ENCODE results near the gene GSTA2.
"Not testable (repeated sequence)": the region's sequence is repeated elsewhere in the genome, so short reads cannot be mapped to it uniquely, and the experiment has no call there.

The GSTA2 gene

DNA sequence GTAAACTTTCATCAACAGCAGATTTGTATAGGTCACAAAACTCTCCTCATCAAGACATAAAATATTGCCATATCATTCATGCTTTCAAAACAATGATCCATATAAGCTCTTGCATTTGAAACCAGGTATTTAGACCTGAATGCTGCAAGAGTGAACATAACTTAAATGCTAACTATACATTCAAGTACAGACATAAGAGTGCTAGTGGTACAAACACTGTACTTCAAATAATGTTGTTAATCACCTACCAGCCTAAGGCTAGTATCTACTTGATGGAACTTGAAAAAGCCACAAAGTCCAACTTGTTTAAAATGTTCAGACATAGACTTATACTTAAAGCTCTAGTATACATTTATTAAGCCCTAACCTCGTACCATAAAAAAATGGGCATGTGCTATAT, 16.0 kb upstream of the GSTA2 start:
- Histone ChIP-seq H3K36me3 (replicated peaks) (no peaks in the 10 kb centered on the region), H3K4me3 (ENCODE audit: low read depth, low read length) (no peak overlapping the region), H3K27me3 (replicated peaks) (no peaks in the 10 kb centered on the region), H3K27ac (no peak overlapping the region)
- DNase-seq, result no peak
- in situ Hi-C loops (cut with HindIII; ENCODE audit: low pct_ligation_motif_present, low sequenced_read_pairs), result no loop called here
- TF ChIP-seq, protein P1, sequence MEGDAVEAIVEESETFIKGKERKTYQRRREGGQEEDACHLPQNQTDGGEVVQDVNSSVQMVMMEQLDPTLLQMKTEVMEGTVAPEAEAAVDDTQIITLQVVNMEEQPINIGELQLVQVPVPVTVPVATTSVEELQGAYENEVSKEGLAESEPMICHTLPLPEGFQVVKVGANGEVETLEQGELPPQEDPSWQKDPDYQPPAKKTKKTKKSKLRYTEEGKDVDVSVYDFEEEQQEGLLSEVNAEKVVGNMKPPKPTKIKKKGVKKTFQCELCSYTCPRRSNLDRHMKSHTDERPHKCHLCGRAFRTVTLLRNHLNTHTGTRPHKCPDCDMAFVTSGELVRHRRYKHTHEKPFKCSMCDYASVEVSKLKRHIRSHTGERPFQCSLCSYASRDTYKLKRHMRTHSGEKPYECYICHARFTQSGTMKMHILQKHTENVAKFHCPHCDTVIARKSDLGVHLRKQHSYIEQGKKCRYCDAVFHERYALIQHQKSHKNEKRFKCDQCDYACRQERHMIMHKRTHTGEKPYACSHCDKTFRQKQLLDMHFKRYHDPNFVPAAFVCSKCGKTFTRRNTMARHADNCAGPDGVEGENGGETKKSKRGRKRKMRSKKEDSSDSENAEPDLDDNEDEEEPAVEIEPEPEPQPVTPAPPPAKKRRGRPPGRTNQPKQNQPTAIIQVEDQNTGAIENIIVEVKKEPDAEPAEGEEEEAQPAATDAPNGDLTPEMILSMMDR (IDR thresholded peaks at IDR 0.05; ENCODE audit: low read depth, low read length, missing control alignments), result no peak

DNA sequence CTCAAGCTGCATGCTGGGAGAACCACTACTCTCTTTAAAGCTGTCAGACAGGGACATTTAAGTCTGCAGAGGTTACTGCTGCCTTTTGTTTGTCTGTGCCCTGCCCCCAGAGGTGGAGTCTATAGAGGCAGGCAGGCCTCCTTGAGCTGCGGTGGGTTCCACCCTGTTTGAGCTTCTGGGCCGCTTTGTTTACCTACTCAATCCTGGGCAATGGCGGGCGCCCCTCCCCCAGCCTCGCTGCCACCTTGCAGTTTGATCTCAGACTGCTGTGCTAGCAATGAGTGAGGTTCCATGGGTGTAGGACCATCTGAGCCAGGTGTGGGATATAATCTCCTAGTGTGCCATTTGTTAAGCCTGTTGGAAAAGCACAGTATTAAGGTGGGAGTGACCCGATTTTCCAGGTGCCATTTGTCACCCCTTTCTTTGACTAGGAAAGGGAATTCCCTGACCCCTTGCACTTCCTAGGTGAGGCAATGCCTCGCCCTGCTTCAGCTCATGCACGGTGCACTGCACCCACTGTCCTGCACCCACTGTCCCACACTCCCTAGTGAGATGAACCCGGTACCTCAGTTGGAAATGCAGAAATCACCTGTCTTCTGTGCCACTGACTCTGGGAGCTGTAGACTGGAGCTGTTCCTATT, 13.6 kb upstream of the GSTA2 start:
- in situ Hi-C loops (cut with HindIII; ENCODE audit: low pct_ligation_motif_present, low sequenced_read_pairs), result not testable (repeated sequence)

DNA sequence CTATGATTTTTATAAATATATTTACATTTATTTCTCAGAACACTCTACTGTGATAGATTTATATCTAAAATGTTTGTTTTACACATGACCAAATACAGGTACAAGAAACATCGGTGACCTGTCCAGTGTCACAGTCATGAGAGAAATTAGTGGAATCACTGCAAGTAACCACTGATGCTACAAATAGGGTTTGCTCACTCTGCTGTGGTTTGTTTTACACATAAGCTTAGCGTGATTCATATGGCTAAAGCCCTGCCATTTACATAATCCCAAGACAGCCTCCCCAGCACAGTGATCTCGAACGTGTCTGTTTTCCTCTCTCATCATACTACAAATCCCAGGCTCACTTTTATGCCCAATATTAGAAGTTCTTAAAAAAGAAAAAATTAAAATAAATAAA, 6.1 kb upstream of the GSTA2 start:
- H3K36me3 ChIP-seq (replicated peaks); H3K4me3 ChIP-seq (ENCODE audit: low read depth, low read length); H3K27me3 ChIP-seq (replicated peaks); H3K27ac ChIP-seq; in situ Hi-C loops (cut with HindIII; ENCODE audit: low pct_ligation_motif_present, low sequenced_read_pairs): not testable (repeated sequence)
- peak; percentile 10 for DNase-seq

More for the DNA sequence above, 13.6 kb upstream of the GSTA2 start:
- H3K27ac ChIP-seq; H3K4me3 ChIP-seq (ENCODE audit: low read depth, low read length); H3K27me3 ChIP-seq (replicated peaks); H3K36me3 ChIP-seq (replicated peaks); DNase-seq: not testable (repeated sequence)

DNA sequence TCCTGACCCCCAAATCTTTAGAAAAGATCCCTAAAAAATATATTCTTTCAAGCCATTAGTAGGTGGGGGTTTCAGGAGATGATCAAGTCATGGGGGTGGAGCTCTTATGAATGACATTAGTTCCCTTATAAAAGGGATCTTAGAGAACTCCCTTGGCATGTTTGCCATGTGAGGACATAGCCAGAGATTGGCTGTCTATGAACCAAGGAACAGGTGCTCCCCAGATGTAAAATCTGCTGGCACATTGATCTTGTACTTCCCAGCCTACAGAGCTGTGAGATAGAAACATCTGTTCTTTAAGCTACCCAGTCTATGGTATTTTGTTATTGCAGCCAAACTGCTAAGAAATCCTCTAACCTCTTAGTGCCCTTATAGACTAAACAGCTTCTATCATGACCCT, 4.4 kb upstream of the GSTA2 start:
- H3K4me3 ChIP-seq (ENCODE audit: low read depth, low read length); H3K27ac ChIP-seq; H3K27me3 ChIP-seq (replicated peaks); H3K36me3 ChIP-seq (replicated peaks); in situ Hi-C loops (cut with HindIII; ENCODE audit: low pct_ligation_motif_present, low sequenced_read_pairs); DNase-seq: not testable (repeated sequence)

DNA sequence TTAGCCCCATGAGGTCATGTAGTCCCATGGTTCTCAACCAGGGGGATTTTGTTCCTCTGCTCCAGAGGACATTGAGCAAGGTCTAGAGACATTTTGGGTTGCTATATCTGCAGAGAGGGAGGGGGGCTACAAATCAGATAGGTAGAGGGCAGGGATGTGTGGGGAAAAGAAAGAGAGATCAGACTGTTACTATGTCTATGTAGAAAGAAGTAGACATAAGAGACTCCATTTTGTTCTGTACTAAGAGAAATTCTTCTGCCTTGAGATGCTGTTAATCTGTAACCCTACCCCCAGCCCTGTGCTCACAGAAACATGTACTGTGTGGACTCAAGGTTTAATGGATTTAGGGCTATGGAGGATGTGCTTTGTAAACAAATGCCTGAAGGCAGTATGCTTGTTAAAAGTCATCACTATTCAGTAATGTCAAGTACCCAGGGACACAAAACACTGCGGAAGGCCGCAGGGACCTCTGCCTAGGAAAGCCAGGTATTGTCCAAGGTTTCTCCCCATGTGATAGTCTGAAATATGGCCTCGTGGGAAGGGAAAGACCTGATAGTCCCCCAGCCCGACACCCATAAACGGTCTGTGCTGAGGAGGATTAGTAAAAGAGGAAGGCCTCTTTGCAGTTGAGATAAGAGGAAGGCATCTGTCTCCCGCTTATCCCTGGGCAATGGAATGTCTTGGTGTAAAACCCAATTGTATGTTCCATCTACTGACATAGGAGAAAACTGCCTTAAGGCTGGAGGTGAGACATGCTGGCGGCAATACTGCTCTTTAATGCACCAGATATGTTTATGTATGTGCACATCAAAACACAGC, 1.4 kb downstream of the GSTA2 start:
- in situ Hi-C loops (cut with HindIII; ENCODE audit: low pct_ligation_motif_present, low sequenced_read_pairs); H3K36me3 ChIP-seq (replicated peaks); H3K4me3 ChIP-seq (ENCODE audit: low read depth, low read length); H3K27me3 ChIP-seq (replicated peaks); H3K27ac ChIP-seq; DNase-seq: not testable (repeated sequence)

DNA sequence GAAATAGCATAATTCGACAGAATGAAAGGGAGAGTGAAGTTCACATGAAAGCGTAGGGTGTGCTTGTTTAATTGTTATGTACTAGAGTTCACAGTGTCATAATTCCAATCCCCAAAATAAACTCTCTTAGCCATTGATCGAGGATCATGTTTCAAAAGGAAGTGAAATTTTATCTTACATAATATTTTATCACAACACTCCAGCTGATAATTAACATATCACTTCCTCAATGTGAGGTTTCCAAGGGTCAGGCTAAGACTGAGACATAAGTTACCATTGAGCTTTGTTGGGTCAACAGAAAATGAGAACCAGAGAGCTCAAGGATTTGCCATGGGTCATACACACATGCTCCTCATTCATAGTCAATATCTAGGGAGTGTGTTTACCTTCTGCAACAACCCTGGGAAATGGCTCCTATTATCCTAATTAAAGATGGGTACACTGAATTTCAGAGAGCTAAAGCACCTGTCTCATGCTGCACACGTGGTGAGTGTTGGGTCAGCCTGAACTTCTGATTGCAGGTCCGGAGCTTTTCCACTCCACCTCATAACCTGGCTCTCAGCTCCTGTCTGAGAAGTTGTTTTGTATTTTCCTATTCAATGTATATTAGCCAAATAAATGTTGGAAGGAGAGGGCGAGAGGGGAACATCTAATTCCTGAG, 3.0 kb downstream of the GSTA2 start:
- no peak overlapping the region for H3K27ac ChIP-seq
- in situ Hi-C loops (cut with HindIII; ENCODE audit: low pct_ligation_motif_present, low sequenced_read_pairs), result no loop called here
- no peaks in the 10 kb centered on the region for H3K27me3 ChIP-seq (replicated peaks)
- no peak overlapping the region for H3K4me3 ChIP-seq (ENCODE audit: low read depth, low read length)
- DNase-seq, result no peak
- TF ChIP-seq, protein P1 (IDR thresholded peaks at IDR 0.05; ENCODE audit: low read depth, low read length, missing control alignments), result no peak
- H3K36me3 ChIP-seq (replicated peaks), result no peaks in the 10 kb centered on the region

DNA sequence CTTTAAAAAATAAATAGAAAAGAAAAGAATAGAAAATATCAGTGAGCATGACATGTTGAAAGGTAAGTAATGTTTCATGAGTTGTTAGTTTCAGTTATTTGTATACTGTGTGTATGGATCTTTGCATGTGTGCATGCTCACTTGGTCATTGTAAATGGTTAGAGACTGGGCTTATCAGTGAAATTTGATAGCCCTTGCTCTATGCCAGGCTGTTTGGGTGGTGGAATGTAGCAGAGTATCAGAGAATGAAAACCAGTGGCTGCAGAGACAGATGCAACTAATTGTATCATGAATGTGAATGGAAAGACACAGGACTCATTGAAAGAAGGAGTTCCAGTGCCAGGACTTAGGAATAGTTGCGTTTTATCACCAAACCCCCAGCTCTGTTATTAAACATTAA, 4.2 kb downstream of the GSTA2 start:
- no peak overlapping the region for H3K4me3 ChIP-seq (ENCODE audit: low read depth, low read length)
- TF ChIP-seq, protein P1 (IDR thresholded peaks at IDR 0.05; ENCODE audit: low read depth, low read length, missing control alignments), result no peak
- H3K27me3 ChIP-seq (replicated peaks), result no peaks in the 10 kb centered on the region
- in situ Hi-C loops (cut with HindIII; ENCODE audit: low pct_ligation_motif_present, low sequenced_read_pairs), result no loop called here
- no peak for DNase-seq
- no peak overlapping the region for H3K27ac ChIP-seq
- no peaks in the 10 kb centered on the region for H3K36me3 ChIP-seq (replicated peaks)

DNA sequence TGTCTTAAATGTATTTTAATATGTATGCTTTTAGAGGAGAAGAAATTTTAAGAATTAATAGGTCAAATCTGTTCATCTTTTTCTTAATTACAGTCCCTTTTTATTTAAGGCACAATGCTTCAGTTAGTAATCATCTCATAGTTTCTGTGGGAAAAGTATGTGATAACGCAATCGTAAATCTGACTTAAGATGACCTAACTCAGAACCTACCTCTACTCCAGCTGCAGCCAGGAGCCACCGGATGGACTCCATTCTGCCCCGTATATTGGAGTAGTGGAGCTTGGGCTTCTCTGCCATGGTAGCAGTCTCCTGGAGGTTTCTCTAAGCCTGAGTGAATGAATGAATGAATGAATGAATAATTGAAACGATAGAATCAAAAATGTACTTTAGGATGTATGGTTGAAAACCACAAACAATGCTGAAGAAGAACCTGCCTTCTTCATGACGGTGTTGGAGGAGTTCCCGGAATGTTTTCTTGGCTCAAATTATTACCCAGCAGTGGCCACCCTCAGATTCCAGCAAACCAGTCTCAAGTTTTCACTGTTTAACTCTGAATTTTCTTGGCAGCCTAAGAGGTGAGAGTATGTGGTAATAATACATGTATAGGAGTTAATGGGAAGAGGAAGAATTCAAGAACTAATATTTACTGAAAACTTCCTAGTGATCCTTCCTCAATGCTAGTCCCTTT, 5.5 kb downstream of the GSTA2 start:
- peak; percentile 6 for DNase-seq
- H3K27me3 ChIP-seq (replicated peaks); H3K36me3 ChIP-seq (replicated peaks); in situ Hi-C loops (cut with HindIII; ENCODE audit: low pct_ligation_motif_present, low sequenced_read_pairs); H3K4me3 ChIP-seq (ENCODE audit: low read depth, low read length); H3K27ac ChIP-seq: not testable (repeated sequence)

All from brain microvascular endothelial cell (primary cell).